Skeletal muscle tissue (tissue), 4 donors: ENCODE measurements around the gene INSL3. TPM values are rescaled to one million over a fixed set of nuclear protein-coding genes. Genes with fewer than 3 reads are reported as not detected.

ENCODE experiments used
- H3K27ac ChIP-seq: one replicate; pipeline ENCODE4 v1.7.0; 2013; ENCODE audit warnings: mild to moderate bottlenecking, low read depth, low read length, inconsistent platforms
- H3K27me3 ChIP-seq, 3 donors: one replicate each; pipeline ENCODE4 v1.7.0; 2013; ENCODE audit warnings: low read length in 3 of 3; ENCODE audit not compliant: control insufficient read depth in 3 of 3, insufficient read depth in 3 of 3
- H3K36me3 ChIP-seq, 3 donors: one replicate each; pipeline ENCODE4 v1.7.0; 2013; ENCODE audit warnings: low read length in 3 of 3; ENCODE audit not compliant: control insufficient read depth in 3 of 3, insufficient read depth in 3 of 3
- H3K4me1 ChIP-seq, 3 donors: one replicate each; pipeline ENCODE4 v1.7.0; 2013; ENCODE audit warnings: low read length in 3 of 3, mild to moderate bottlenecking in 3 of 3; ENCODE audit not compliant: control insufficient read depth in 3 of 3, insufficient read depth in 3 of 3
- H3K4me3 ChIP-seq, 3 donors: one replicate each; pipeline ENCODE4 v1.7.0; 2013; ENCODE audit warnings: low read length in 3 of 3
- H3K9ac ChIP-seq, 3 donors: one replicate each; pipeline ENCODE4 v1.7.0; 2013; ENCODE audit warnings: low read length in 3 of 3, mild to moderate bottlenecking in 3 of 3, moderate library complexity in 2 of 3, low read depth in 1 of 3
- H3K9me3 ChIP-seq, 3 donors: one replicate each; pipeline ENCODE4 v1.7.0; 2013; ENCODE audit warnings: low read length in 3 of 3; ENCODE audit not compliant: control insufficient read depth in 3 of 3
- total RNA-seq: library from RNA; depleted of rRNA; stranded (reverse); fragments of >200 nt; gene quantifications from one replicate; pipeline ENCODE4 v1.2.3, GENCODE V29; 2014
- donor health status: Osteomylitis.

The INSL3 gene
- total RNA-seq, 1 donor from 2014 or later = not detected

GRCh38 chr19:17861542-17862402 is 40.5 kb upstream of the INSL3 start:
- peak overlapping the region; percentile 51 to 97 (median 82) for H3K4me3 ChIP-seq
- H3K36me3 ChIP-seq = peaks cover 37 to 49% (median 44%) of the 10 kb centered on the region in 3 donors

DNA sequence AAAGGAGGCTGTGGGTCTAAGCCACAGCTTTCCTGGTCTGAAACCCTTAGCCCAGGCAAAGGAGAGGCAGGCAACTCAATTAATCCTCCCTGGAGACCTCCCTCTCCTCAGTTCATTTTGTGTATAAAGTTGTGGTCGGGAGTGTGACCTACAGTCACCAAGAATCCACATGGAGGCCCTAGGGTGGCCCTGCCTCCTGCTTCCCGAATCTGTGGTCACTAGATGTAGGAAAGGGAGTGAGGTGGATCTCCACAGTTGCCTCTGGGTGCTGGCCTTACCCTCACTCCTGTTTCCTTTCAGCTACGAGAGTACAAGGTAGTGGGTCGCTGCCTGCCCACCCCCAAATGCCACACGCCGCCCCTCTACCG is 39.7 kb upstream of the INSL3 start:
- peak overlapping the region; percentile 82 to 99 (median 97) for H3K4me3 ChIP-seq
- no peaks in the 10 kb centered on the region for H3K9me3 ChIP-seq
- H3K9ac ChIP-seq = peak overlapping the region; percentile 85 to 97 (median 97)
- H3K27ac ChIP-seq = peak overlapping the region; percentile 90
- H3K27me3 ChIP-seq = no peaks in the 10 kb centered on the region
- H3K36me3 ChIP-seq = peaks cover 37 to 47% (median 44%) of the 10 kb centered on the region in 3 donors
- peaks cover 31 to 53% (median 51%) of the 10 kb centered on the region in 3 donors for H3K4me1 ChIP-seq

More at GRCh38 chr19:17861542-17862402, 40.5 kb upstream of the INSL3 start:
- Histone ChIP-seq H3K4me1 (peaks cover 31 to 56% (median 52%) of the 10 kb centered on the region in 3 donors), H3K27ac (peak overlapping the region; percentile 90), H3K9me3 (no peaks in the 10 kb centered on the region), H3K9ac (peak overlapping the region; percentile 66 to 97 (median 85)), H3K27me3 (no peaks in the 10 kb centered on the region)

DNA sequence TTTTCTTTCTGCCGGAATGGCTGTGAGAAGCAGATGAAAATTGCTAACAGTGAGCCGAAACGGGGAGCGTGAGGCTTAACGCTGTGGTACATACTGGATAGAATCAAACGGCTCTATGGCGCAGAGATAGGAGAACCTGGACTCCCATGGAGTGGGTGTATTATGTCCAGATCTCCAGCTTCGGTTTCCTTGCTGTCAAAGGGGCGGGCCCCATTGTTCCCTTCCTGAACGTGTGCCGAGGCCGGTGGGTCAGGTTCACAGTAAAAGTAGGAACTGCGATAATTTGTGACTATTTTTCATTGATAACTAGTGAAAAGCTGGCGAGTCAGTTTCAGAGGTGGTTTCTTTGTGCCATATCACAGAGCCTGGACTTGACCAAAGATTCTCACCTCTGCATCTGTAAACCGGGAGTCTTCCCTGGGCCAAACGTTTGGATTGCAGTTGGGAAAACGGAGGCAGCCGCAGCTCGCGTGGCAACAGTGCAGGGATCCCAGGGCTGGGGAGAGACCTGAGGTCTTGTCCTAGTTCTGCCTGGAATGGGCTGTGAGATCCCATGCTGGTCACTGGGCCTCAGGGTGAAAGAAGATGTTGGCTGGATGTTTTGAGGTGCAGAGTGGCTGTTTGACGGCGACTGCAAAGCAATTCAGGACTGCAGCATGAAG is 39.1 kb upstream of the INSL3 start:
- Histone ChIP-seq H3K36me3 (peaks cover 33 to 42% (median 40%) of the 10 kb centered on the region in 3 donors), H3K4me1 (peaks cover 31 to 49% (median 46%) of the 10 kb centered on the region in 3 donors), H3K9me3 (no peaks in the 10 kb centered on the region), H3K4me3 (peak overlapping the region; percentile 82 to 99 (median 97)), H3K27me3 (no peaks in the 10 kb centered on the region), H3K27ac (peak overlapping the region; percentile 90), H3K9ac (peak overlapping the region; percentile 85 to 97 (median 97))

DNA sequence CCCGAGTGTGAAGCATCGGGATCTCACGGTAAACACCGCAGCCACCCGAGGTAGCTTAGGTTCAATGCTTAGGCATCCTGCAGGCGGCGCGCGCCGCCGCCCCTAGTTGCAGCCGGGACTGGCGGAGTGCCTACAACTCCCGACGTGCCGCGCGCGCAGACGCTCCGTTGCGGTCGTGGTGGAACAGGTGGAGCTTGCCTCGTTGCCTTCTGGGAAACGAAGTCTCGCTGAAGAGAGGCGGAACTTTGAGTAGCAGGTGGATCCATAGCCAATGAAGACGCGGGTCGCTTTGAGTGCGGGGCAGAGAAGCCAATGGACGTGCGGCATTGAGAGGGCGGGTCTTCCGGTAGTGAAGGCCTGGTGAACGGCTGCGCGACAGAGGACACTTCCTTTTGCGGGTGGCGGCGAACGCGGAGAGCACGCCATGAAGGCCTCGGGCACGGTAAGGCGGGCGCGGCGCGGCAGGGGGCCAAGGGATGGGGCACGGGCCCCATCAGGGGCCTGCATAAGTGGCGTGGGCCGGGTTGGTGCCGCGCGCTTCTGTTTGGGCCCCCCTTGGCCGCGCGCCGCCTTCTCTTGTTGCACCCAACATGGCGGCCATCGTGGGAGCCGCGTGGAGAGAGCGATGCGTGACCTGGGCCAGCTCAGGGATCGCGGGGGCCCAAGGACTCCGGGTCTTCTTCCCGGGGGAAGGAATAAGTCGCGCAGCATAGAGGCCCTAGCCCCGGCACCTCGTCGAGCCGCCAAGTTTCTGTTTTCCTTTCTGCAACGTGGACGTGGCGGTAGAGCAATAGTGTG is 38.4 kb upstream of the INSL3 start, which contains the start of gene RPL18A:
Gene RPL18A, plus strand, starts transcription at position 378 of the 798 bp plus-strand sequence. Its CDS starts 47 bp downstream, at position 425.
- no peaks in the 10 kb centered on the region for H3K27me3 ChIP-seq
- peaks cover 31 to 52% (median 45%) of the 10 kb centered on the region in 3 donors for H3K4me1 ChIP-seq
- peak within 1 kb of the TSS; percentile 82 to 99 (median 97) for H3K4me3 ChIP-seq
- H3K9me3 ChIP-seq = no peaks in the 10 kb centered on the region
- H3K9ac ChIP-seq = peak within 1 kb of the TSS; percentile 85 to 97 (median 97)
- peak within 1 kb of the TSS; percentile 90 for H3K27ac ChIP-seq
- H3K36me3 ChIP-seq = peaks cover 30 to 38% (median 38%) of the 10 kb centered on the region in 3 donors

- H3K9me3 ChIP-seq = no peaks in the 10 kb centered on the region
- no peak overlapping the region for H3K9ac ChIP-seq
- H3K27me3 ChIP-seq = peaks cover 0 to 5% (median 0%) of the 10 kb centered on the region in 3 donors
- peaks cover 0 to 2% (median 0%) of the 10 kb centered on the region in 3 donors for H3K36me3 ChIP-seq
- H3K4me3 ChIP-seq = no peak overlapping the region
- no peak overlapping the region for H3K27ac ChIP-seq
- H3K4me1 ChIP-seq = peaks cover 2 to 12% (median 4%) of the 10 kb centered on the region in 3 donors
Observed at GRCh38 chr19:17855280-17856152, 34.2 kb upstream of the INSL3 start.

DNA sequence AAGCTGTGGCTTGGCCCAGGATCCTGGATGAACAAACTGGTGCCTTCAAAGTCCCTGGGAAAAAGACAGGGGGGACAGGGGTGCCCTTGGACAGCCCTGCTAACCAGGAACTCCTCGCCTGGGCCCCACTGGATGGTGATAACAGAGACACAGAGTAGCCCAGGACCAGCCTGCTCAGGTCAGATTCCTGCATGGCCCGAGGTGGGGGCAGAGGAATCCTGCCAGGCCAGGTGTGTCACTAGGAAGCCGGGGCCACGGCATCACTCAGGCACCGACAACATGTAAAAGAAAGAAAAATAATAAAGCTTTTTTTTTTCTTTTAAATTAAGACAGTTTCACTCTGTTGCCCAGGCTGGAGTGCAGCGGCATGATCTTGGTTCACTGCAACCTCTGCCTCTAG is 32.7 kb upstream of the INSL3 start:
- Histone ChIP-seq H3K27me3 (peaks cover 0 to 6% (median 0%) of the 10 kb centered on the region in 3 donors), H3K4me1 (peaks cover 0 to 4% (median under 1%) of the 10 kb centered on the region in 3 donors), H3K4me3 (no peak overlapping the region), H3K9ac (no peak overlapping the region), H3K9me3 (no peaks in the 10 kb centered on the region), H3K27ac (no peak overlapping the region), H3K36me3 (no peaks in the 10 kb centered on the region)

- peaks cover 0 to 3% (median 0%) of the 10 kb centered on the region in 3 donors for H3K4me1 ChIP-seq
Observed at GRCh38 chr19:17848595-17849292, 27.4 kb upstream of the INSL3 start.

DNA sequence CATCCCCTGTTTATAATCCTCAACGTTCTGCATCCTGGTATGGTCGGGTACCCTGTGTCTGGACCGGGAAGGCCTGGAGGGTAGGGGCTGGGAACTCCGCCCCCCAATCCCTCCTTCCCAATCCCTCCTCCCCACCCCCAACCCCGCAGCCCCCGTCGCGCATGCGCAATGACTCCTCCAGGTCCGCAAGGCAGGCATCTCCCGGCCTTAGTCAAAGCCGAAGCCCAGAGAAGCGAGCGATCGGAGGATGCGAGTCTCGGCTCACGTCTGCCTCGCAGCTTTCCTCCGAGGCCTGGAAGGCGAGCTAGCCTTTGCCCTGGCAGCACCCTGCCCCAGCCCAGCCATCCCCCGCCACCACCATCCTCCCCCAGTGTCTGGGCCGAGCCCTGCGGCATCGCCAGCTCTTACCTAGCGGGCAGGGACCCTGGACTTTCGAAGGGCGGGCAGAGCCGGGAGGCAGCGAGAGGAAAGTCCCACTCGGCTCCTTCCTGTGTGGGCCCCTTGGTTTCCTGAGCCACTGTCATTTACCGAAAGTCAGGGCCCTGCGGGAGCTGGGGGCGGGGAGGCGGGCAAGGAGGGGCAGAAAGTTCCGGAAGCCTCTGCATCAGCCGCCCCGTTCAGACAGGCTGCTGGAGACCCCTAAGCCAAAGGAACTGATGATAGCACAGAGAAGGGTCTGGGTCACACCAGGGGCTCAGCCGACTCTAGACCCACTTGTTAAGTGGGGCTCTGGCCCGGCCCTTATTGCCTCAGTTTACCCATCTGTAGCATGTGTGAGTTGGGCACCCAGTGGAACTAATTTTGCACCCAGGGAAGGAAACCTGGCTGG is 26.4 kb upstream of the INSL3 start, which contains the start of gene JAK3:
Gene JAK3, minus strand, starts transcription at position 445 of the 829 bp plus-strand sequence. CDS start 3,565 bp downstream, outside the sequence.
- Histone ChIP-seq H3K36me3 (no peaks in the 10 kb centered on the region), H3K27me3 (peaks cover 16 to 34% (median 17%) of the 10 kb centered on the region in 3 donors), H3K9ac (peak within 1 kb of the TSS in 1 of 3 donors; percentile 50), H3K4me3 (peak within 1 kb of the TSS; percentile 13 to 30 (median 20)), H3K27ac (no peak within 1 kb of the TSS), H3K9me3 (no peaks in the 10 kb centered on the region), H3K4me1 (peaks cover 0 to 3% (median 0%) of the 10 kb centered on the region in 3 donors)

More at GRCh38 chr19:17848595-17849292, 27.4 kb upstream of the INSL3 start:
- Histone ChIP-seq H3K27ac (no peak overlapping the region), H3K36me3 (no peaks in the 10 kb centered on the region), H3K9ac (no peak overlapping the region), H3K4me3 (no peak overlapping the region), H3K27me3 (peaks cover 6 to 24% (median 10%) of the 10 kb centered on the region in 3 donors), H3K9me3 (no peaks in the 10 kb centered on the region)
